Gastroesophageal sphincter (tissue), 4 donors: ENCODE results near the gene PFDN1. TPM values are rescaled to one million over a fixed set of nuclear protein-coding genes. Genes with fewer than 3 reads are reported as not detected.

Experiments
- ATAC-seq: fragments of 150-250 bp; one replicate; pipeline ENCODE4 v1.9.1; 2016; ENCODE audit warnings: mild to moderate bottlenecking, moderate library complexity
- H3K27ac ChIP-seq, 4 donors: fragments of 200-600 bp; sonication (generic) in 3 of 4; 1 replicate in 3 of 4; 2 replicates in 1 of 4; pipeline ENCODE4 v1.5.1; 2016 to 2019
- H3K27me3 ChIP-seq: fragments of 200-600 bp; sonication (generic); one replicate; pipeline ENCODE4 v1.5.1; 2019
- H3K36me3 ChIP-seq, 2 donors: fragments of 200-600 bp; sonication (generic); one replicate each; pipeline ENCODE4 v1.5.1; 2019; ENCODE audit warnings: control low read depth in 1 of 2
- H3K4me1 ChIP-seq, 3 donors: fragments of 200-600 bp; sonication (generic); 1 replicate in 2 of 3; 2 replicates in 1 of 3; pipeline ENCODE4 v1.5.1; 2016 to 2019; ENCODE audit warnings: control low read depth in 2 of 3
- H3K4me3 ChIP-seq, 2 donors: fragments of 200-600 bp; sonication (generic); one replicate each; pipeline ENCODE4 v1.5.1; 2019; ENCODE audit warnings: mild to moderate bottlenecking in 1 of 2, moderate library complexity in 1 of 2
- H3K9me3 ChIP-seq, 3 donors: fragments of 200-600 bp; sonication (generic); one replicate each; pipeline ENCODE4 v1.5.1; 2017 to 2019; ENCODE audit warnings: control low read depth in 2 of 3
- CTCF ChIP-seq, 4 experiments: fragments of 200-600 bp in 2 of 4; fragments of 450-650 bp in 2 of 4; sonication (generic) in 1 of 4; IDR thresholded peaks; one replicate each; pipeline ENCODE4 v1.5.1; 2017 to 2019; ENCODE audit warnings: antibody characterized with exemption in 4 of 4, mild to moderate bottlenecking in 2 of 4, moderate library complexity in 2 of 4
- EP300 ChIP-seq: sonication (generic); formaldehyde crosslinking; IDR thresholded peaks from one replicate; pipeline ENCODE4 v1.6.1; 2017; ENCODE audit warnings: antibody characterized with exemption, mild to moderate bottlenecking
- POLR2A ChIP-seq, 2 donors: fragments of 450-650 bp; IDR thresholded peaks; one replicate each; pipeline ENCODE4 v1.6.1; 2017; ENCODE audit warnings: antibody characterized with exemption in 2 of 2, mild to moderate bottlenecking in 2 of 2, moderate library complexity in 1 of 2
- POLR2AphosphoS5 ChIP-seq: sonication (generic); formaldehyde crosslinking; IDR thresholded peaks from one replicate; pipeline ENCODE4 v1.6.1; 2017; ENCODE audit warnings: antibody characterized with exemption
- WGBS, 2 donors: methylation state at CpG; one replicate each; pipeline ENCODE4 v1.1.5; 2018; ENCODE audit warnings: low coverage in 1 of 2; 5-methylcytosine and 5-hydroxymethylcytosine counted together
- total RNA-seq, 4 donors: library from RNA; depleted of rRNA; stranded (reverse); fragments of >200 nt; gene quantifications; one replicate each; pipeline ENCODE4 v1.1.0, GENCODE V29; 2016

Gene PFDN1
- total RNA-seq, 4 donors from 2014 or later, result 66.1 to 99.7 (median 92.8) TPM

GRCh38 chr5:140215276-140215675 lies 87.6 kb downstream of the PFDN1 start:
- ATAC-seq, result no peak
- TF ChIP-seq EP300, result no peak
- TF ChIP-seq POLR2A (IDR thresholded peaks at IDR 0.05), result no peak
- no peak for TF ChIP-seq POLR2AphosphoS5
- no peak for TF ChIP-seq CTCF (IDR thresholded peaks at IDR 0.05)
- Histone ChIP-seq H3K4me3 (no peak overlapping the region), H3K9me3 (no peaks in the 10 kb centered on the region), H3K4me1 (peaks cover 6 to 26% (median 9%) of the 10 kb centered on the region in 3 donors), H3K27me3 (no peaks in the 10 kb centered on the region), H3K27ac (no peak overlapping the region), H3K36me3 (peaks cover 0 to 10% of the 10 kb centered on the region in 2 donors)
- 89 to 100% methylated on average over 1 of the region's 1 CpG for WGBS, 2 donors

- Histone ChIP-seq H3K27ac (no peak overlapping the region), H3K4me3 (no peak overlapping the region), H3K36me3 (peaks cover 0 to 10% of the 10 kb centered on the region in 2 donors), H3K27me3 (no peaks in the 10 kb centered on the region), H3K4me1 (peaks cover 5 to 21% (median 6%) of the 10 kb centered on the region in 3 donors), H3K9me3 (no peaks in the 10 kb centered on the region)
- 88 to 89% methylated on average over 3 of the region's 4 CpGs for WGBS, 2 donors
- TF ChIP-seq CTCF (IDR thresholded peaks at IDR 0.05) (no peak), EP300 (no peak), POLR2A (IDR thresholded peaks at IDR 0.05) (no peak), POLR2AphosphoS5 (no peak)
- ATAC-seq, result no peak
Observed at GRCh38 chr5:140214831-140215230, 88.1 kb downstream of the PFDN1 start.

- ATAC-seq, result no peak
- no peaks in the 10 kb centered on the region for H3K9me3 ChIP-seq
- peaks cover 0 to 10% of the 10 kb centered on the region in 2 donors for H3K36me3 ChIP-seq
- H3K27me3 ChIP-seq, result no peaks in the 10 kb centered on the region
- no peak overlapping the region for H3K27ac ChIP-seq
- TF ChIP-seq POLR2A (IDR thresholded peaks at IDR 0.05) (no peak), POLR2AphosphoS5 (no peak), EP300 (no peak), CTCF (IDR thresholded peaks at IDR 0.05) (no peak)
- WGBS, 2 donors, result 100% methylated on average over 1 of the region's 1 CpG
- H3K4me1 ChIP-seq, result peaks cover 0 to 8% (median 0%) of the 10 kb centered on the region in 3 donors
- H3K4me3 ChIP-seq, result no peak overlapping the region
Observed at GRCh38 chr5:140213370-140213983, 89.4 kb downstream of the PFDN1 start.

- peaks cover 0 to 10% of the 10 kb centered on the region in 2 donors for H3K36me3 ChIP-seq
- TF ChIP-seq POLR2A (IDR thresholded peaks at IDR 0.05) (no peak), EP300 (no peak), CTCF (IDR thresholded peaks at IDR 0.05) (no peak), POLR2AphosphoS5 (no peak)
- no peaks in the 10 kb centered on the region for H3K27me3 ChIP-seq
- H3K4me3 ChIP-seq, result no peak overlapping the region
- ATAC-seq, result no peak
- no peak overlapping the region for H3K27ac ChIP-seq
- no peaks in the 10 kb centered on the region for H3K9me3 ChIP-seq
- H3K4me1 ChIP-seq, result no peaks in the 10 kb centered on the region
Observed at GRCh38 chr5:140208065-140208464, 94.8 kb downstream of the PFDN1 start.

GRCh38 chr5:140207250-140207964 lies 95.5 kb downstream of the PFDN1 start:
- Histone ChIP-seq H3K9me3 (no peaks in the 10 kb centered on the region), H3K36me3 (peaks cover 0 to 10% of the 10 kb centered on the region in 2 donors), H3K27me3 (no peaks in the 10 kb centered on the region), H3K4me3 (no peak overlapping the region), H3K4me1 (no peaks in the 10 kb centered on the region), H3K27ac (no peak overlapping the region)
- TF ChIP-seq EP300 (no peak), POLR2AphosphoS5 (no peak), CTCF (IDR thresholded peaks at IDR 0.05) (no peak), POLR2A (IDR thresholded peaks at IDR 0.05) (no peak)
- no peak for ATAC-seq
- WGBS, 2 donors, result 65% methylated on average over 2 of the region's 2 CpGs; no CpG with 5 or more reads in 1 of the 2 donors
